ENCODE data around the gene TBC1D3E. TPM values are rescaled to one million over a fixed set of nuclear protein-coding genes. Genes with fewer than 3 reads are reported as not detected.

TBC1D3E gene
- total and polyA plus RNA-seq, 5 donors from 2014 or later: not detected

Other genes starting within 250 kb of the TBC1D3E start
- not detected for gene TBC1D3K, start 203.5 kb upstream of the TBC1D3E start, total RNA-seq
- not detected for gene TBC1D3K, start 203.5 kb upstream of the TBC1D3E start, polyA plus RNA-seq
- 16.0 TPM for gene TBC1D3L, start 138.9 kb upstream of the TBC1D3E start, total RNA-seq
- gene TBC1D3L, start 138.9 kb upstream of the TBC1D3E start, polyA plus RNA-seq: under 1 TPM; 0.13 to 0.94 (median 0.53) TPM
- gene TBC1D3D, start 124.0 kb upstream of the TBC1D3E start, total RNA-seq: 7.4 TPM
- gene TBC1D3D, start 124.0 kb upstream of the TBC1D3E start, polyA plus RNA-seq: under 1 TPM in 2 of 4 donors, not detected in 2; 0.09 to 0.24 TPM
- 2.0 TPM for gene TBC1D3C, start 59.3 kb upstream of the TBC1D3E start, total RNA-seq
- gene TBC1D3C, start 59.3 kb upstream of the TBC1D3E start, polyA plus RNA-seq: not detected
- gene TBC1D3, start 64.6 kb downstream of the TBC1D3E start, total RNA-seq: not detected
- not detected for gene TBC1D3, start 64.6 kb downstream of the TBC1D3E start, polyA plus RNA-seq
- 12.8 TPM for gene MRPL45, start 169.2 kb downstream of the TBC1D3E start, total RNA-seq
- 10 to 100 TPM; 27.1 to 35.0 (median 30.5) TPM for gene MRPL45, start 169.2 kb downstream of the TBC1D3E start, polyA plus RNA-seq
- gene GPR179, start 216.0 kb downstream of the TBC1D3E start, total RNA-seq: 0.07 TPM
- not detected for gene GPR179, start 216.0 kb downstream of the TBC1D3E start, polyA plus RNA-seq
- 14.4 TPM for gene SOCS7, start 223.9 kb downstream of the TBC1D3E start, total RNA-seq
- under 1 TPM; 0.32 to 0.47 (median 0.38) TPM for gene SOCS7, start 223.9 kb downstream of the TBC1D3E start, polyA plus RNA-seq